Left lung (tissue), 10 donors: ENCODE results near the gene TOLLIP. TPM values are rescaled to one million over a fixed set of nuclear protein-coding genes. Genes with fewer than 3 reads are reported as not detected.

ENCODE experiments used
- ATAC-seq: fragments of 200-7000 bp; cut with Tn5 transposase; one replicate; pipeline ENCODE4 v1.9.1; 2020; ENCODE audit warnings: moderate library complexity
- DNase-seq, 4 donors: peaks; one replicate each; pipeline ENCODE4 v3.0.0-alpha.2; 2013 to 2020
- H3K27ac ChIP-seq, 2 donors: fragments of 200-600 bp; sonication (generic) in 1 of 2; one replicate each; pipeline versions ENCODE4 v1.5.0 to v1.8.0; 2020 to 2021
- H3K27me3 ChIP-seq, 2 donors: fragments of 200-600 bp; sonication (generic) in 1 of 2; one replicate each; pipeline versions ENCODE4 v1.5.0 to v1.8.0; 2020 to 2021
- H3K36me3 ChIP-seq, 2 donors: fragments of 200-600 bp; sonication (generic) in 1 of 2; one replicate each; pipeline versions ENCODE4 v1.5.0 to v1.8.0; 2020 to 2021
- H3K4me1 ChIP-seq, 2 donors: fragments of 200-600 bp; one replicate each; pipeline ENCODE4 v1.8.0; 2021
- H3K4me3 ChIP-seq, 2 donors: fragments of 200-600 bp; sonication (generic) in 1 of 2; one replicate each; pipeline versions ENCODE4 v1.5.0 to v1.8.0; 2020 to 2021; ENCODE audit warnings: mild to moderate bottlenecking in 1 of 2
- H3K9me3 ChIP-seq, 2 donors: fragments of 200-600 bp; sonication (generic) in 1 of 2; one replicate each; pipeline versions ENCODE4 v1.5.0 to v1.8.0; 2020 to 2021
- intact Hi-C, 2 donors: fragments of 100-400 bp; cut with DNase I; formaldehyde crosslinking; loops; one replicate each; pipeline versions ENCODE4 v1.11.2 to v1.14.2; 2022
- polyA plus RNA-seq, 6 donors: library from polyadenylated mRNA; unstranded; fragments of 120-200 nt; gene quantifications; one replicate each; pipeline ENCODE4 v1.2.1, GENCODE V29; 2013; ENCODE audit not compliant: insufficient read length in 6 of 6
- total RNA-seq, 2 donors: library from RNA; stranded (reverse); fragmentation: NEBNext Ultra II Directional; extraction: Animal tissue kit (Norgen Biotek cat#: 25700); gene quantifications; one replicate each; pipeline ENCODE4 v1.2.1, GENCODE V29; 2021
- TF ChIP-seq, protein P1 (sequence below), 2 donors: fragments of 200-600 bp; sonication (generic) in 1 of 2; IDR thresholded peaks; one replicate each; pipeline versions ENCODE4 v1.5.0 to v1.8.0; 2021; ENCODE audit warnings: antibody characterized with exemption in 2 of 2
- donor health status: DM: no; HTN: yes; CAD: no.
- donor health status: DM: no; HTN: no; CAD: no.

Gene TOLLIP
- total and polyA plus RNA-seq, 8 donors, result 22.4 to 63.5 (median 27.2) TPM

DNA sequence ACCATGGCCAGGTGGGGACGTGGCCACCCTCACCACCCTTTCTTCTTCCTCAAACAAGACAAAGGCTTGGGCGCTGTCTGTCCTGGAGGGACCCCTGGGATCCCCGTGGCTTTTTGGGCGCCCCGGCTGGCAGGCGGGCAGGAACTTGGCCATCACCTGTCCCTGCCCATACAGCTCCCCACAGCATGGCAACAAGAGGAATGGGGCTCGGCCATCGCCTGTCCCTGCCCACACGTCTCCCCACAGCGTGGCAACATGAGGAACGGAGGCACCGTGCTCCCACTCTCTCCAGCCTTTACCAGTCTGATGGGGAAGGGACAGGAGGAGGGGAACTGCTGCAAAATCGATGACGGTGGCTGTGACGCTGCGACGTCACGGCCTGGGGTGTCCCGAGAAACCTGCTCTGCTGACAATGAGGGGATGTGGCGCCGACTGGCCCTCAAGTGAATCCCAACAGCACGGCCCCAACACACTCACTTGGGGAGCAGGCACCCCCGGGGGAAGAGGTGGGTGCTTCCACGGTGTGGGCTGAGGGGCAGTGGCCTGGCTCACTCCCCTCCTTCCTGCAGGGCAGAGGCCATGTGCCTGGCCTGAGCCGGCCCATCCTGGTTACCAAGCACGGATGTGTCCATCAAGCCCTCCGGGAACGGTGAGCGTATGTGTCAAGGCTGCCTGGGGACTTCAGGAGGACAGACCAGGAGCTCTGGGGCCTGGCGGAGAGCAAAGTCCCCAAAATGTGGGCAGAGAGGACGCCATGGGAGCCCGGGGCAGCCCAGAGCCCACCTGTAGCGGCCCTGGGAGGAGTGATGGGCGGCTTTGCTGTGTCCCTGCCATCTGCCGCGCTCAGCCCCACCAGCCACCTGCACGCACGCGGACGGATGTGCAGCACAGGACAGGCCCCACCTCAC is 30.4 kb downstream of the TOLLIP start:
- TF ChIP-seq, protein P1, sequence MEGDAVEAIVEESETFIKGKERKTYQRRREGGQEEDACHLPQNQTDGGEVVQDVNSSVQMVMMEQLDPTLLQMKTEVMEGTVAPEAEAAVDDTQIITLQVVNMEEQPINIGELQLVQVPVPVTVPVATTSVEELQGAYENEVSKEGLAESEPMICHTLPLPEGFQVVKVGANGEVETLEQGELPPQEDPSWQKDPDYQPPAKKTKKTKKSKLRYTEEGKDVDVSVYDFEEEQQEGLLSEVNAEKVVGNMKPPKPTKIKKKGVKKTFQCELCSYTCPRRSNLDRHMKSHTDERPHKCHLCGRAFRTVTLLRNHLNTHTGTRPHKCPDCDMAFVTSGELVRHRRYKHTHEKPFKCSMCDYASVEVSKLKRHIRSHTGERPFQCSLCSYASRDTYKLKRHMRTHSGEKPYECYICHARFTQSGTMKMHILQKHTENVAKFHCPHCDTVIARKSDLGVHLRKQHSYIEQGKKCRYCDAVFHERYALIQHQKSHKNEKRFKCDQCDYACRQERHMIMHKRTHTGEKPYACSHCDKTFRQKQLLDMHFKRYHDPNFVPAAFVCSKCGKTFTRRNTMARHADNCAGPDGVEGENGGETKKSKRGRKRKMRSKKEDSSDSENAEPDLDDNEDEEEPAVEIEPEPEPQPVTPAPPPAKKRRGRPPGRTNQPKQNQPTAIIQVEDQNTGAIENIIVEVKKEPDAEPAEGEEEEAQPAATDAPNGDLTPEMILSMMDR (IDR thresholded peaks at IDR 0.05), result no peak
- no peaks in the 10 kb centered on the region for H3K4me1 ChIP-seq
- no peaks in the 10 kb centered on the region for H3K27me3 ChIP-seq
- DNase-seq (peak in 1 of 4 donors; percentile 67), ATAC-seq (no peak)
- intact Hi-C loops, result no loop called here
- H3K27ac ChIP-seq, result no peak overlapping the region
- H3K9me3 ChIP-seq, result no peaks in the 10 kb centered on the region
- no peak overlapping the region for H3K4me3 ChIP-seq
- H3K36me3 ChIP-seq, result peaks cover 0 to 100% of the 10 kb centered on the region in 2 donors

DNA sequence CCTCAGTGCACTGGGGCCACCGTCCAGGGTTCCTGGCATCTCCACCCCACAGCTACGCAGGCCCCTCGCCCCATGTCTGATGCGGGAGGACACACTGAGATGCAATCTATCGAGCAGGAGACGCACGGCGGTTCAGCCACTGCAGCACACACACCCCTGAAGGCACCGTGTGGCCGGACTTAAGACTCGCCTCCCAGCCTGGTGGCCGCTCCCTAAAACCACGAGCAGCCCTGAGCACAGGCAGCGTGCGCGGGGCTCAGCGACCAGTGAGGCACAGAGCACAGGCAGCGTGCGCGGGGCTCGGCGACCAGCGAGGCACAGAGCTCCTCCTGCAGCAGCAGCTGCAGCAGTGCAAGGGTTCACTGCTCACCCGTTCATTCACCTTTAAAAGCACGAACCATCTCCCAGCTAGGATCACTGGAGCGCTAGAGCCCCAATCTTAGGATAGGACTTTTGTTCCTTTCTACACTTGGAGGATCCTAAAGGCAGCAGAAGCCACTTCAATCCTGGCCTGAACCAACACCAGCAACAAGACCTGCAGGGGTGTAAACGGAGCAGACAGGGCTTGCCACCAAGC is 31.4 kb downstream of the TOLLIP start:
- DNase-seq, result peak in 1 of 4 donors; percentile 66

DNA sequence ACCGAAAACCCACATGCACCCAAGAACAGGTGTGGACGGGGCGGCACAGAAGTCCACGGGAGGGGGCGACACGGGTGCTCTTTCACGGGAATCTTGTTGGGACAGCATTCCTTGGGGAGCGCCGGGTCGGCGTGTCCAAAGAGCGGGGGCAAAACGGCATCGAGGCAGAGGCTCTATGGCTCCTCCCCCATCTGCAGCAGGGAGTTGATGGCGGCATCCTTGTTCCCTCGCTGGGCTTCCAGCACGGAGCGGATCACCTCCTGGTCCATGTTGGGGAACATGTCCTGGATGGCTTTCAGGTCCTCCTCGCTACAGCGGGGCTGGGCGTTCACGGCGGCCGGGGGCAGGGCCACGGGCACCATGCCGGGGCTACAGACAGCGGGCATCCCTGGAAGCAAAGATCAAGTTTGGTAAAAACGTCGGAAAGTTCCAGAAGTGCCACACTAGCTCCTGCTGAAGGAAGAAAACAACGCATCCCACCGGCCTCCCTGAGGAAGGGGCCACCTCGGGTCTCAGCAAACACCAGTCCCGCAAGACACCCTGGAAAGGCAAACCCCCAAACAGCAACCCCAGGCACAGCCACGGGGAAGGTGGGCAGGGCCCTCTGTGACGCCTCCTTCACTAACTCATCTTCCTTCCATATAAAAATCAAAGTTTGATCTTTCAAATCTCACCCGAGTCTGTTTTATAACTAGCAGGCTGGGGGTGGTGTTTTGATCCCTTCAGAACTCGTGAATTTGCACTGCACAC is 32.4 kb downstream of the TOLLIP start:
- Histone ChIP-seq H3K4me1 (no peaks in the 10 kb centered on the region), H3K4me3 (no peak overlapping the region), H3K9me3 (no peaks in the 10 kb centered on the region), H3K27ac (no peak overlapping the region), H3K27me3 (no peaks in the 10 kb centered on the region), H3K36me3 (peaks cover 0 to 97% of the 10 kb centered on the region in 2 donors)
- TF ChIP-seq, protein P1 (IDR thresholded peaks at IDR 0.05), result no peak
- DNase-seq (peak in 1 of 4 donors; percentile 77), ATAC-seq (no peak)
- intact Hi-C loops, result no loop called here

More for the DNA sequence above, 31.4 kb downstream of the TOLLIP start:
- Histone ChIP-seq H3K27me3 (no peaks in the 10 kb centered on the region), H3K4me1 (no peaks in the 10 kb centered on the region), H3K9me3 (no peaks in the 10 kb centered on the region), H3K4me3 (no peak overlapping the region), H3K36me3 (peaks cover 0 to 97% of the 10 kb centered on the region in 2 donors), H3K27ac (no peak overlapping the region)
- intact Hi-C loops, result no loop called here
- no peak for ATAC-seq
- TF ChIP-seq, protein P1 (IDR thresholded peaks at IDR 0.05), result no peak

DNA sequence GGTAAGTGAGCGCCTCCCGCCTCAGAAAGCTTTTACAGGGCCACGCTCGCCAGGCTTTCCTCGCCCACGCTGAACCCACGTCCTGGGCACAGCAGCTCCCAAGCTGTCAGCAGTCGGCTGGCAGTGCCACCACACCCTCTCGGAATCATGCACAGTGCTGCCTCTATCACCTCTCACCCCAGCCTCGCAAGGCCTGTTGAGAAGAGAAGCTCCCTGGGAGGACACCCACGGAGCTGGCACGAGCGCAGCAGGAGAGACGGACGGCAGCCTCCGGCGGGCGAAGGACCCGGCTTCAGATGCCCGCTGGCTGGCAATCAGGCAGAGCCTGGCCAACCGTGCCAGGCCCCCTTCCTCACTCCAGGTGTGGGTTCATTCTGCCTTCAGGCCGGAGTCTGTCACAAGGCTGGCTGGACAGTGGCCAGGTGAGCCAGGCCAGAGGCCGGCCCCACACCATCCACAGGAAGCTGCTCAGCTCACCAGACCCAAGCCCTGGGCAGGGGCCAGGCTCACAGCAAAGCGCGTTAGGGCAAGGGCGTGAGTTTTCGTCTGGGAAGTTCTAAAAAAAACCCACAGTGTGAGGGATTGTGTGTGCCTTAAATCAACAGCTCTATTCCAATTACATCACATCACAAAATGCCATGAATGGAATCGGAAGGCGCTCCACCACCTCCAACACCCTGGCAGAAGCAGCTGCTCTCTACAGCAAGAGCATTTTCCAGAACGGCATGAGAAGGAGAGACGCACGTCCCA is 33.2 kb downstream of the TOLLIP start:
- ATAC-seq, result peak; percentile 10

More for the DNA sequence above, 33.2 kb downstream of the TOLLIP start:
- no peak overlapping the region for H3K4me3 ChIP-seq
- H3K4me1 ChIP-seq, result no peaks in the 10 kb centered on the region
- DNase-seq, result peak in 1 of 4 donors; percentile 64
- intact Hi-C loops, result no loop called here
- H3K36me3 ChIP-seq, result peaks cover 0 to 88% of the 10 kb centered on the region in 2 donors
- no peaks in the 10 kb centered on the region for H3K27me3 ChIP-seq
- H3K9me3 ChIP-seq, result no peaks in the 10 kb centered on the region
- H3K27ac ChIP-seq, result no peak overlapping the region
- TF ChIP-seq, protein P1 (IDR thresholded peaks at IDR 0.05), result no peak
